HG02981 (cell line): ENCODE results near the gene LAMA3.
"Not testable (repeated sequence)": the region's sequence is repeated elsewhere in the genome, so short reads cannot be mapped to it uniquely, and the experiment has no call there.

Experiments used
- ATAC-seq: cut with Tn5 transposase; IDR thresholded peaks from one replicate; pipeline ENCODE4 v1.9.1; 2021; ENCODE audit warnings: mild to moderate bottlenecking, moderate library complexity; ENCODE audit not compliant: unreplicated experiment

LAMA3 gene

GRCh38 chr18:23703057-23703986 is 14.1 kb downstream of the LAMA3 start:
- ATAC-seq = no peak

GRCh38 chr18:23703987-23704384 is 14.7 kb downstream of the LAMA3 start:
- ATAC-seq = no peak

- no peak for ATAC-seq
Observed at GRCh38 chr18:23704806-23705205, 15.6 kb downstream of the LAMA3 start.

GRCh38 chr18:23706971-23707640 is 17.9 kb downstream of the LAMA3 start:
- ATAC-seq = no peak

- ATAC-seq = no peak
Observed at GRCh38 chr18:23710068-23710527, 20.8 kb downstream of the LAMA3 start.

GRCh38 chr18:23710946-23711345 is 21.7 kb downstream of the LAMA3 start:
- ATAC-seq = no peak

- ATAC-seq = no peak
Observed at GRCh38 chr18:23711426-23711825, 22.2 kb downstream of the LAMA3 start.

GRCh38 chr18:23712445-23712844 is 23.2 kb downstream of the LAMA3 start:
- no peak for ATAC-seq

- no peak for ATAC-seq
Observed at GRCh38 chr18:23714576-23714975, 25.3 kb downstream of the LAMA3 start.

- ATAC-seq = not testable (repeated sequence)
Observed at GRCh38 chr18:23716079-23716478, 26.8 kb downstream of the LAMA3 start.

GRCh38 chr18:23716516-23716915 is 27.3 kb downstream of the LAMA3 start:
- no peak for ATAC-seq

GRCh38 chr18:23716966-23717365 is 27.7 kb downstream of the LAMA3 start:
- no peak for ATAC-seq

GRCh38 chr18:23718243-23718720 is 29.0 kb downstream of the LAMA3 start:
- no peak for ATAC-seq

GRCh38 chr18:23718731-23719130 is 29.5 kb downstream of the LAMA3 start:
- ATAC-seq = no peak

- no peak for ATAC-seq
Observed at GRCh38 chr18:23719634-23720201, 30.5 kb downstream of the LAMA3 start.

GRCh38 chr18:23721696-23722480 is 32.6 kb downstream of the LAMA3 start:
- no peak for ATAC-seq

- ATAC-seq = no peak
Observed at GRCh38 chr18:23722646-23723045, 33.4 kb downstream of the LAMA3 start.

- ATAC-seq = no peak
Observed at GRCh38 chr18:23723121-23723520, 33.9 kb downstream of the LAMA3 start.

- no peak for ATAC-seq
Observed at GRCh38 chr18:23724681-23725080, 35.4 kb downstream of the LAMA3 start.

- no peak for ATAC-seq
Observed at GRCh38 chr18:23725351-23725750, 36.1 kb downstream of the LAMA3 start.
